Measurements from ENCODE around the gene CYTH1. TPM values are rescaled to one million over a fixed set of nuclear protein-coding genes. Genes with fewer than 3 reads are reported as not detected.

The CYTH1 gene
- total RNA-seq, 1 donor from 2014 or later = 43.1 TPM

- no peak for DNase-seq
Observed at GRCh38 chr17:78715000-78715771, 66.9 kb downstream of the CYTH1 start.

- no peak for DNase-seq
Observed at GRCh38 chr17:78714534-78714933, 67.5 kb downstream of the CYTH1 start.

GRCh38 chr17:78712043-78712442 lies 70.0 kb downstream of the CYTH1 start:
- no peak for DNase-seq

GRCh38 chr17:78710607-78711006 lies 71.5 kb downstream of the CYTH1 start:
- no peak for DNase-seq

- DNase-seq = no peak
Observed at GRCh38 chr17:78709751-78710181, 72.3 kb downstream of the CYTH1 start.

- no peak for DNase-seq
Observed at GRCh38 chr17:78709119-78709681, 72.9 kb downstream of the CYTH1 start.

- DNase-seq = peak; percentile 91
Observed at GRCh38 chr17:78708510-78708973, 73.5 kb downstream of the CYTH1 start.

GRCh38 chr17:78707923-78708322 lies 74.2 kb downstream of the CYTH1 start:
- no peak for DNase-seq

GRCh38 chr17:78707016-78707415 lies 75.1 kb downstream of the CYTH1 start:
- DNase-seq = no peak

- DNase-seq = peak; percentile 42
Observed at GRCh38 chr17:78706271-78706915, 75.7 kb downstream of the CYTH1 start.

- no peak for DNase-seq
Observed at GRCh38 chr17:78705071-78705470, 77.0 kb downstream of the CYTH1 start.

- DNase-seq = no peak
Observed at GRCh38 chr17:78704594-78704993, 77.5 kb downstream of the CYTH1 start.

- DNase-seq = no peak
Observed at GRCh38 chr17:78697554-78698343, 84.3 kb downstream of the CYTH1 start.

GRCh38 chr17:78697122-78697521 lies 85.0 kb downstream of the CYTH1 start:
- no peak for DNase-seq

- DNase-seq = no peak
Observed at GRCh38 chr17:78696016-78696982, 85.8 kb downstream of the CYTH1 start.

GRCh38 chr17:78694805-78695531 lies 87.1 kb downstream of the CYTH1 start:
- no peak for DNase-seq

- no peak for DNase-seq
Observed at GRCh38 chr17:78693346-78694083, 88.6 kb downstream of the CYTH1 start.

- DNase-seq = no peak
Observed at GRCh38 chr17:78692460-78693010, 89.5 kb downstream of the CYTH1 start.

- no peak for DNase-seq
Observed at GRCh38 chr17:78689029-78689428, 93.0 kb downstream of the CYTH1 start.

GRCh38 chr17:78687944-78688343 lies 94.1 kb downstream of the CYTH1 start:
- no peak for DNase-seq
